Thoracic aorta (tissue), 2 donors: ENCODE results near the gene SGCA. TPM values are rescaled to one million over a fixed set of nuclear protein-coding genes. Genes with fewer than 3 reads are reported as not detected.
A peak's percentile ranks its signal among the peaks of the same experiment; 100 is the strongest.

ENCODE experiments used
- ATAC-seq: fragments of 150-250 bp; one replicate; pipeline ENCODE4 v1.8.0; 2017; ENCODE audit warnings: low read depth; ENCODE audit not compliant: insufficient number of reproducible peaks, low FRiP score
- DNase-seq: peaks from one replicate; pipeline ENCODE4 v3.0.0-alpha.2; 2020; ENCODE audit warnings: low spot score
- H3K27ac ChIP-seq, 2 donors: fragments of 200-600 bp; sonication (generic); 1 replicate in 1 of 2; 2 replicates in 1 of 2; pipeline ENCODE4 v1.5.1; 2016; ENCODE audit warnings: mild to moderate bottlenecking in 2 of 2, moderate library complexity in 2 of 2
- H3K27me3 ChIP-seq: fragments of 200-600 bp; sonication (generic); replicated peaks from 2 replicates; pipeline ENCODE4 v1.6.0; 2016; ENCODE audit warnings: mild to moderate bottlenecking; ENCODE audit not compliant: insufficient read depth
- H3K36me3 ChIP-seq: fragments of 200-600 bp; sonication (generic); one replicate; pipeline ENCODE4 v1.5.1; 2016
- H3K4me1 ChIP-seq, 2 donors: fragments of 200-600 bp; sonication (generic); 1 replicate in 1 of 2; 2 replicates in 1 of 2; pipeline versions ENCODE4 v1.5.1 to v1.6.0; 2016; ENCODE audit warnings: low read depth in 2 of 2, mild to moderate bottlenecking in 1 of 2; ENCODE audit not compliant: control insufficient read depth in 1 of 2
- H3K4me3 ChIP-seq: fragments of 200-600 bp; sonication (generic); 2 replicates; pipeline ENCODE4 v1.5.1; 2016; ENCODE audit warnings: mild to moderate bottlenecking
- H3K9me3 ChIP-seq: fragments of 200-600 bp; sonication (generic); 2 replicates; pipeline ENCODE4 v1.5.1; 2016
- total RNA-seq, 2 donors: library from RNA; depleted of rRNA; stranded (reverse); fragments of >200 nt; gene quantifications; one replicate each; pipeline versions ENCODE4 v1.1.0 to v1.2.3, GENCODE V29; 2016
- TF ChIP-seq, protein P1 (sequence below): fragments of 200-600 bp; sonication (generic); IDR thresholded peaks from one replicate; pipeline ENCODE4 v1.5.1; 2019; ENCODE audit warnings: antibody characterized with exemption

Gene SGCA
- total RNA-seq, 2 donors from 2014 or later = 95.5 to 158 TPM

DNA sequence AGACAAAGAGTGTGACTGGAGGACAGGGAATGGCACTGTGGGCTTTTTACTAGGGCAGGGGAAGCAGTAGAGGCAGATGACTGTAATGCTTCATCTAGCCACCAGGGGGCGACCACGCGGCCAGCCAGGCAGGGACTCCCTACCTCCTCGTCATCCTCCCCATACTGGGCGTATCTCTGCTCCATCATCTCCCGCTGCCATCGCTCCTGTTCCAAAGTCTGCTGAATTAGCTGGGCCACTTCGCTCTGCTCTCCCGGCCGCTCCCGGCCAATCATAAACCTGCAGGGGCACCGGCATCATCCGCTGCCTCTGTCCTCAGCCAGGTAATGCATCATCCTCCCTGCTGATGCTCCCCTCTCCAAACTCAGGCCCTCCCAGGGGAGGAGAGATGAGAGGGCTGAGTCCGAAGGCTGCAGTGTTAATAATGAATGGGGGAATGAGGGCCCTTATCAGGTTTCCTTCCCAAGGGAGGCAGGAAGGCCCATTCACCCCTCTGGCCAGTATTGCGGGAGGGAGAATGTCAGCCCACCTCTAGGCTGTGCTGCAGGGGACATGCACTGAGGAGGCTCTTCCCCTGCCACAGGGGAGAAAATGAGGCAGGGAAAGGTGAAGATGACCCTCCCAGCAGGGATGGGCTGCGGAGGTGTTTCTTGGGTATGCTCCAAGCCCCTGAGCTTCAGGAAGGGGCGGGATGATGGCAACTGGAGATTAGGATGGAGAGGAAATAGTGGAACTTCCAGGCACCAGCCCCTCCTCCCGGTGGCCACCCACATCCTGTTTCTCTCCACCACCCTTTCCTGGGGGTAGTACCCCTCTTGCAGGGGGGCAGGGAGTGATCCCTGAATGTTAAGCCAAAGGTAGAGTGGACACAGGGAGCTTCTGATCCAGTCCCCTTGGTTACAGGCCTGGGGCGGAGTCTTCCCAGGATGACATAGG lies 25.6 kb upstream of the SGCA start:
- H3K27me3 ChIP-seq = no peaks in the 10 kb centered on the region
- H3K27ac ChIP-seq = peak overlapping the region; percentile 41 to 64
- DNase-seq (no peak), ATAC-seq (peak; percentile 34)
- TF ChIP-seq, protein P1, sequence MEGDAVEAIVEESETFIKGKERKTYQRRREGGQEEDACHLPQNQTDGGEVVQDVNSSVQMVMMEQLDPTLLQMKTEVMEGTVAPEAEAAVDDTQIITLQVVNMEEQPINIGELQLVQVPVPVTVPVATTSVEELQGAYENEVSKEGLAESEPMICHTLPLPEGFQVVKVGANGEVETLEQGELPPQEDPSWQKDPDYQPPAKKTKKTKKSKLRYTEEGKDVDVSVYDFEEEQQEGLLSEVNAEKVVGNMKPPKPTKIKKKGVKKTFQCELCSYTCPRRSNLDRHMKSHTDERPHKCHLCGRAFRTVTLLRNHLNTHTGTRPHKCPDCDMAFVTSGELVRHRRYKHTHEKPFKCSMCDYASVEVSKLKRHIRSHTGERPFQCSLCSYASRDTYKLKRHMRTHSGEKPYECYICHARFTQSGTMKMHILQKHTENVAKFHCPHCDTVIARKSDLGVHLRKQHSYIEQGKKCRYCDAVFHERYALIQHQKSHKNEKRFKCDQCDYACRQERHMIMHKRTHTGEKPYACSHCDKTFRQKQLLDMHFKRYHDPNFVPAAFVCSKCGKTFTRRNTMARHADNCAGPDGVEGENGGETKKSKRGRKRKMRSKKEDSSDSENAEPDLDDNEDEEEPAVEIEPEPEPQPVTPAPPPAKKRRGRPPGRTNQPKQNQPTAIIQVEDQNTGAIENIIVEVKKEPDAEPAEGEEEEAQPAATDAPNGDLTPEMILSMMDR = peak; percentile 98
- peaks cover 86% of the 10 kb centered on the region for H3K36me3 ChIP-seq
- H3K9me3 ChIP-seq = no peaks in the 10 kb centered on the region
- H3K4me1 ChIP-seq = peaks cover 15 to 19% of the 10 kb centered on the region in 2 donors
- no peak overlapping the region for H3K4me3 ChIP-seq

DNA sequence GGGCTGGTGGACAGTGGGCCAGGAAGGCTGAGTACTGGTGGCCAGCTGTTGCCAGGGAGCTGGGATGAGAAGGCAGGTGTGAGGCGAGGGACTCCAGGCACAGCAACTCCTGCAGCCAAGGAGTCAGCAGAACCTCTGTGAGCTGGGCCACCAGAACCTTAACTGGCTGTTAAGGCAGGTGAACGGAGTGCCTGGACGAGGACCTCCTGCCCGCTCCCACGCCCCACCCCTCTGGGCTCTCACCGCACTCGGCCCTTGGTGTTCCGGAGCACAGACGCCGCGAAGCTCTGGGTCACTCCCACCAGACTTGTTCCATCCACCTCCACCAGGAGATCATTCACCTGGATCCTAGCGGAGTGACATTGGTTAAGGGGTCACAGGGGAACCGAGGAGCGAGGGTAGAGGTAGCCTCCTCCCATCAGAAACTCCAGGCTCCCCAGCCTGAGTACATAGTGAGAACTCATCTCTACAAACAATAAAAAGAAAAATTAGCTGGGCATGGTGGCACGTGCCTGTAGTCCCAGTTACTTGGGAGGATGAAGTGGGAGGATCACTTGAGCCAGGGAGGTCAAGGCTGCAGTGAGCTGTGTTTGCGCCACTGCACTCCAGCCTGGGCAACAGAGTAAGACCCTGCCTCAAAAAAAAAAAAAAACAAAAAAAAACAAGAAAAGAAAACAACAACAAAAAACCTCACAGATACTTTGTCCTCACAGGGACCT lies 24.6 kb upstream of the SGCA start:
- DNase-seq (no peak), ATAC-seq (no peak)
- Histone ChIP-seq H3K27ac (no peak overlapping the region), H3K9me3 (no peaks in the 10 kb centered on the region), H3K27me3 (no peaks in the 10 kb centered on the region), H3K4me3 (no peak overlapping the region), H3K36me3 (peaks cover 81% of the 10 kb centered on the region), H3K4me1 (peaks cover 25 to 29% of the 10 kb centered on the region in 2 donors)
- TF ChIP-seq, protein P1 = no peak

DNA sequence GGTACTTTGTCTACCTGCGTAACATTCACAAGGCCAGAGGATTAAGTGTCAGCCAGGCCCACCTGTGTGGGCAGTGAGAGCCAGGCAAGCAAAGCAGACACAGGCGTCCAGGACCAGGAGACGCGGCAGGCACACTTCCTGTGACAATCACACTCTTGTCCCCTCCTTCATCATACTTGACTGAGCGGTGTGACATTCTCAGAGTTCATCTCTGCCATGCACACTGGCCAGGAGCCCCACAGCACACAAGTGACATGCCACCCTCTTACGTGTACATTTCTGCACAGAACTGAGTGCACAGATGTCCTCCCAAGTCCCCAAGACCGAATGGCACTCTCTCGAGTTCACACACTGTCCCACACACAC lies 24.1 kb upstream of the SGCA start:
- no peak for DNase-seq
- TF ChIP-seq, protein P1 = no peak
- no peak for ATAC-seq
- H3K4me1 ChIP-seq = peaks cover 30 to 34% of the 10 kb centered on the region in 2 donors
- no peaks in the 10 kb centered on the region for H3K27me3 ChIP-seq
- peaks cover 75% of the 10 kb centered on the region for H3K36me3 ChIP-seq
- no peaks in the 10 kb centered on the region for H3K9me3 ChIP-seq
- H3K27ac ChIP-seq = no peak overlapping the region
- no peak overlapping the region for H3K4me3 ChIP-seq

DNA sequence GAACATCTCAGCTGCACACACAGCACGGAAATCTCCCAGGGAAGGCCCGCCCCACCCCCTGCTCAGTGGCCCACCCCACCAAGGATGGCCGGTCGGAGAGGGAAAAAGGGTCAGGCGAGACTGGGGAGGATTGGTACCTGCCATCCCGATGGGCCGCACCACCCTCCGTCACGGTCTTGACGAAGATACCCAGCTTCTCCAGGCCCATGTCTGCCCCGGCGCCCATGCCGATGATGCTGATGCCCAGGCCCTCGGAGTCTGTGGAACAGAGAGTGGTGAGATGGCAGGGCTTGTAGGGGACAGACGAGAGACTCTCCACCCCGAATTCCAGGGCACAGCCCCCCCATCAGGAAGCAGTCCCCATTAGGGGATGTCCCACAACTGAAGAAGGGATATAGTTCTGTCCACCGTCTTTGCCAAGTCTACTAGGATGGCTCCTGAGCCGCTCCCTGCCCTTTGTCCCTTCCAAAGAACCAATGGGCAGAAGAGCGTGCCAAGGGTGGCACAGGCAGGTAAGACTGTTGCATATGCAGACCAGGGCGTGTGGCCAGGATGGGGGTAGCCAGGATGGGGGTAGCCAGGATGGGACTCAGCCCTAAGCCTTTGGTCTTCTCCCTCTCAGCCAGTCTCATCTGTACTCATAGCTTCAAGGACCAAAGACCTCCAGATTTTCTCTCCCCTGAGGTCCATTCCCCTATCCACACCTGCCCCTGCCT lies 22.2 kb upstream of the SGCA start:
- Histone ChIP-seq H3K4me1 (peaks cover 40 to 52% of the 10 kb centered on the region in 2 donors), H3K9me3 (no peaks in the 10 kb centered on the region), H3K27ac (no peak overlapping the region), H3K36me3 (peaks cover 56% of the 10 kb centered on the region), H3K27me3 (no peaks in the 10 kb centered on the region), H3K4me3 (no peak overlapping the region)
- no peak for ATAC-seq
- TF ChIP-seq, protein P1 = no peak
- DNase-seq = no peak
